GM23338 (cell line): ENCODE results near the gene SLC15A1.

Experiments used
- CTCF ChIP-seq, 2 experiments: fragments of 200-600 bp in 1 of 2; sonication (generic) in 1 of 2; conservative IDR thresholded peaks; 2 replicates each; pipeline versions ENCODE4 v1.5.1 to v1.6.1; 2016 to 2017; ENCODE audit warnings: antibody characterized with exemption in 2 of 2, low read depth in 2 of 2, mild to moderate bottlenecking in 2 of 2, moderate library complexity in 1 of 2
- EZH2 ChIP-seq: fragments of 200-600 bp; sonication (generic); IDR thresholded peaks from one replicate; pipeline ENCODE4 v1.8.0; 2017; ENCODE audit warnings: antibody characterized with exemption, mild to moderate bottlenecking, low read depth; ENCODE audit not compliant: unreplicated experiment
- EZH2phosphoT487 ChIP-seq: fragments of 200-600 bp; sonication (generic); IDR thresholded peaks from one replicate; pipeline ENCODE4 v1.8.1; 2018; ENCODE audit warnings: antibody characterized with exemption; ENCODE audit not compliant: unreplicated experiment
- JUNB ChIP-seq: IDR thresholded peaks from one replicate; pipeline ENCODE4 v1.6.1; 2016; ENCODE audit warnings: antibody characterized with exemption; ENCODE audit not compliant: unreplicated experiment
- REST ChIP-seq: IDR thresholded peaks from one replicate; pipeline ENCODE4 v1.6.1; 2018; ENCODE audit warnings: antibody characterized with exemption; ENCODE audit not compliant: unreplicated experiment
- STAT1 ChIP-seq: IDR thresholded peaks from one replicate; pipeline ENCODE4 v1.6.1; 2016; ENCODE audit warnings: antibody characterized with exemption; ENCODE audit not compliant: unreplicated experiment

GRCh38 chr13:98775844-98776598 lies 23.5 kb upstream of the SLC15A1 start:
- no peak for TF ChIP-seq CTCF (conservative IDR thresholded peaks at IDR 0.05; ENCODE audit: low read depth in 2 of 2)
- no peak for TF ChIP-seq EZH2
- no peak for TF ChIP-seq JUNB
- TF ChIP-seq REST: no peak
- TF ChIP-seq EZH2phosphoT487: no peak
- TF ChIP-seq STAT1: no peak
